ENCODE results near the gene TCN2. TPM values are rescaled to one million over a fixed set of nuclear protein-coding genes. Genes with fewer than 3 reads are reported as not detected.
A peak's percentile ranks its signal among the peaks of the same experiment; 100 is the strongest.

TCN2 gene
- total and polyA plus RNA-seq, 2 of the 4 experiments (the other 2 are of a cell fraction): 1.3 to 3.6 TPM

GRCh38 chr22:30643055-30643875 lies 36.3 kb downstream of the TCN2 start:
- peaks cover 8% of the 10 kb centered on the region for H4K20me1 ChIP-seq (ENCODE audit: insufficient read depth, low read length)
- ATAC-seq (ENCODE audit: low read depth) (no peak), DNase-seq (no peak)
- H2AK9ac ChIP-seq (replicated peaks; ENCODE audit: low read depth, low read length, poor library complexity): peak overlapping the region; percentile 82
- H3K27ac ChIP-seq (ENCODE audit: insufficient read depth, low read length): no peak overlapping the region
- H3K4me1 ChIP-seq (ENCODE audit: control insufficient read depth, insufficient read depth, low read length): peaks cover 8% of the 10 kb centered on the region
- TF ChIP-seq FOS (IDR thresholded peaks at IDR 0.05; ENCODE audit: low read depth, low read length) (no peak), NFE2L2 (IDR thresholded peaks at IDR 0.05; ENCODE audit: low read depth, low read length) (no peak), RCOR1 (IDR thresholded peaks at IDR 0.05; ENCODE audit: insufficient replicate concordance, low read length) (no peak), CTCF (conservative IDR thresholded peaks at IDR 0.05; ENCODE audit: low read depth, low read length) (no peak), CEBPB (IDR thresholded peaks at IDR 0.05; ENCODE audit: low read depth, low read length) (no peak), CHD1 (IDR thresholded peaks at IDR 0.05; ENCODE audit: low read depth, low read length) (no peak), SMC3 (IDR thresholded peaks at IDR 0.05; ENCODE audit: low read depth, low read length) (no peak), POLR2A (IDR thresholded peaks at IDR 0.05; ENCODE audit: low read depth, low read length) (no peak), MAZ (IDR thresholded peaks at IDR 0.05; ENCODE audit: borderline replicate concordance, low read depth, low read length) (no peak), RAD21 (IDR thresholded peaks at IDR 0.05; ENCODE audit: low read length) (no peak), RFX5 (IDR thresholded peaks at IDR 0.05; ENCODE audit: low read depth, low read length) (no peak), MAFK (IDR thresholded peaks at IDR 0.05; ENCODE audit: low read depth, low read length) (no peak), MXI1 (IDR thresholded peaks at IDR 0.05; ENCODE audit: borderline replicate concordance, low read depth, low read length) (no peak), USF2 (IDR thresholded peaks at IDR 0.05; ENCODE audit: low read depth, low read length) (no peak)
- intact Hi-C loops (cut with micrococcal nuclease): no loop called here
- no peak overlapping the region; the same call in 1 of the 2 replicates for H4K91ac ChIP-seq (ENCODE audit: insufficient read depth, low read depth, low read length)
- H3K4me3 ChIP-seq (ENCODE audit: insufficient read depth, low read depth, low read length): no peak overlapping the region
- no peak overlapping the region for H2BK5ac ChIP-seq (ENCODE audit: low read depth, low read length, poor library complexity, severe bottlenecking)
- H2AFZ ChIP-seq (replicated peaks; ENCODE audit: low read length, poor library complexity): peak overlapping the region; percentile 70
- H3K56ac ChIP-seq (ENCODE audit: extremely low read depth, insufficient read depth, low read length): no peak overlapping the region
- 0 out of 2 replicates have a peak overlapping the region, but pooled peaks have one; percentile 8 for H3K23ac ChIP-seq (ENCODE audit: low read depth, low read length)
- peaks cover 11% of the 10 kb centered on the region for H3K9me1 ChIP-seq (ENCODE audit: insufficient read depth, low read length)
- no peak overlapping the region; the same call in 1 of the 2 replicates for H2BK20ac ChIP-seq (ENCODE audit: low read depth, low read length)
- H4K5ac ChIP-seq (ENCODE audit: low read depth, low read length): no peak overlapping the region
- no peak overlapping the region for H3K18ac ChIP-seq (ENCODE audit: low read depth, low read length)
- no peak overlapping the region for H3K4me2 ChIP-seq (ENCODE audit: low read depth, low read length)
- dilution Hi-C loops (cut with HindIII; ENCODE audit: low sequenced_read_pairs, unreplicated experiment): no loop called here
- no peak overlapping the region for H2BK120ac ChIP-seq (ENCODE audit: low read depth, low read length)
- no TSS peak for BruUV-seq (replicated peaks)
- 75% methylated on average over 2 of the region's 16 CpGs; no CpG with 5 or more reads in 1 of the 2 experiments for WGBS, 2 experiments (ENCODE audit: extremely low coverage in 2 of 2, insufficient read length in 1 of 2)
- H3K9ac ChIP-seq (ENCODE audit: low read depth, low read length): no peak overlapping the region
- peak overlapping the region; percentile 54; the same call in 1 of the 2 replicates for H2AK5ac ChIP-seq (ENCODE audit: low read depth, low read length)
- POLR2A ChIA-PET (ENCODE audit: unreplicated experiment): no interaction called here
- no peaks in the 10 kb centered on the region for H3K9me3 ChIP-seq (ENCODE audit: control insufficient read depth, insufficient read depth, low read length)
- H3K79me1 ChIP-seq (ENCODE audit: low read depth in 1 of 2, low read length in 2 of 2): peaks cover 10 to 44% of the 10 kb centered on the region in 2 experiments
- in situ Hi-C loops (cut with MboI; ENCODE audit: low sequenced_read_pairs): no loop called here
- no peak overlapping the region for H2BK15ac ChIP-seq (ENCODE audit: low read depth, low read length)
- 0 out of 2 replicates have a peak overlapping the region, but pooled peaks have one; percentile 12 for H3K4ac ChIP-seq (ENCODE audit: low read depth, low read length)
- H3K36me3 ChIP-seq (ENCODE audit: control insufficient read depth, insufficient read depth, low read length): no peaks in the 10 kb centered on the region
- CTCF ChIA-PET: no interaction called here
- H3K14ac ChIP-seq (replicated peaks; ENCODE audit: low read depth, low read length): no peak overlapping the region
- H3K27me3 ChIP-seq (ENCODE audit: control insufficient read depth, insufficient read depth, low read length): no peaks in the 10 kb centered on the region
- 0 out of 4 replicates have a peak overlapping the region, but pooled peaks of 1 of the 2 experiments have one; percentile 15 for H4K8ac ChIP-seq (ENCODE audit: low read depth in 2 of 2, low read length in 2 of 2)
